GM20000 (cell line): Measurements from ENCODE around the gene NCEH1.
"Not testable (repeated sequence)": the region's sequence is repeated elsewhere in the genome, so short reads cannot be mapped to it uniquely, and the experiment has no call there.

Source experiments
- DNase-seq: peaks from one replicate; pipeline ENCODE4 v3.0.0; 2012; ENCODE audit warnings: low spot score
- TF ChIP-seq, protein P1 (sequence below): IDR thresholded peaks from 2 replicates; pipeline ENCODE4 v1.5.1; 2012; ENCODE audit warnings: mild to moderate bottlenecking, control low read depth; ENCODE audit errors: extremely low read depth, missing control alignments

The NCEH1 gene, protein sequence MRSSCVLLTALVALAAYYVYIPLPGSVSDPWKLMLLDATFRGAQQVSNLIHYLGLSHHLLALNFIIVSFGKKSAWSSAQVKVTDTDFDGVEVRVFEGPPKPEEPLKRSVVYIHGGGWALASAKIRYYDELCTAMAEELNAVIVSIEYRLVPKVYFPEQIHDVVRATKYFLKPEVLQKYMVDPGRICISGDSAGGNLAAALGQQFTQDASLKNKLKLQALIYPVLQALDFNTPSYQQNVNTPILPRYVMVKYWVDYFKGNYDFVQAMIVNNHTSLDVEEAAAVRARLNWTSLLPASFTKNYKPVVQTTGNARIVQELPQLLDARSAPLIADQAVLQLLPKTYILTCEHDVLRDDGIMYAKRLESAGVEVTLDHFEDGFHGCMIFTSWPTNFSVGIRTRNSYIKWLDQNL

DNA sequence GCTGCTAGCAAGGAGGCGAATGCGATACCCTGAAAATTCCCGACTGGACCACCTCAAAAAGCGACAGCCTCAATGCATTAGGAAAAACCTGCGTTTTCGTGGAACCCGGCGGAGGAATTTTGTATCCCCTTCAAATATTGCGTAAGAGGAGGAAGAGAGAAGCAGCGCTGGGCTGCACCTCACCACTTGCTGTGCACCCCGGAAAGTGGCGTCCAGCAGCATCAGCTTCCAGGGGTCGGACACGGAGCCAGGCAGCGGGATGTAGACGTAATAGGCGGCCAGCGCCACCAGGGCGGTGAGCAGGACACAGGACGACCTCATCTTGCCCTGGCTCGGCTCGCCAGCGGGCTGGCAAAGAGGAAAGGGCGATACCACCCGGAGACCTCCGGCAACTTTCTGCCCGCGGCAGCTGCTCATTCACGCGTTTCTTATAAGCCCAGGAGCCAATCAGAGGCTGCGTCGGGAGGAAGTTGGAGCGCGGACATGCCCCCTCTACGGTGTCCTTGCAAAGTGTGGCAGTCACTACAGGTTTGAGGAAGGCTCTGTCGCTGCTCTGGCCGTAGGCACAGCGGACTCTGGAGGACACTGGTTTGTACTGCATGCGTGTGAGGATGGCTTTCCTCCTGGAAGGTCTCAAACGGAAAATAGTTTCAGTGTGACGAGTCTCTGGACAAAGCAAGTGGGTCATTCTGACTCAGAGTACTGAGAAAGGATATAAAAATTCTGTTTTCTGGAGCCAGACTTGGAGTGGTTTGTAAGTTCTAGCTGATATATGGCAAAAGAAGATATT is at the start of gene NCEH1:
Gene NCEH1, minus strand, starts transcription at position 404 of the 790 bp plus-strand sequence. Its CDS starts 83 bp downstream, at position 321.
- peak; percentile 85 for DNase-seq
- TF ChIP-seq, protein P1, sequence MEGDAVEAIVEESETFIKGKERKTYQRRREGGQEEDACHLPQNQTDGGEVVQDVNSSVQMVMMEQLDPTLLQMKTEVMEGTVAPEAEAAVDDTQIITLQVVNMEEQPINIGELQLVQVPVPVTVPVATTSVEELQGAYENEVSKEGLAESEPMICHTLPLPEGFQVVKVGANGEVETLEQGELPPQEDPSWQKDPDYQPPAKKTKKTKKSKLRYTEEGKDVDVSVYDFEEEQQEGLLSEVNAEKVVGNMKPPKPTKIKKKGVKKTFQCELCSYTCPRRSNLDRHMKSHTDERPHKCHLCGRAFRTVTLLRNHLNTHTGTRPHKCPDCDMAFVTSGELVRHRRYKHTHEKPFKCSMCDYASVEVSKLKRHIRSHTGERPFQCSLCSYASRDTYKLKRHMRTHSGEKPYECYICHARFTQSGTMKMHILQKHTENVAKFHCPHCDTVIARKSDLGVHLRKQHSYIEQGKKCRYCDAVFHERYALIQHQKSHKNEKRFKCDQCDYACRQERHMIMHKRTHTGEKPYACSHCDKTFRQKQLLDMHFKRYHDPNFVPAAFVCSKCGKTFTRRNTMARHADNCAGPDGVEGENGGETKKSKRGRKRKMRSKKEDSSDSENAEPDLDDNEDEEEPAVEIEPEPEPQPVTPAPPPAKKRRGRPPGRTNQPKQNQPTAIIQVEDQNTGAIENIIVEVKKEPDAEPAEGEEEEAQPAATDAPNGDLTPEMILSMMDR, result peak; percentile 68

DNA sequence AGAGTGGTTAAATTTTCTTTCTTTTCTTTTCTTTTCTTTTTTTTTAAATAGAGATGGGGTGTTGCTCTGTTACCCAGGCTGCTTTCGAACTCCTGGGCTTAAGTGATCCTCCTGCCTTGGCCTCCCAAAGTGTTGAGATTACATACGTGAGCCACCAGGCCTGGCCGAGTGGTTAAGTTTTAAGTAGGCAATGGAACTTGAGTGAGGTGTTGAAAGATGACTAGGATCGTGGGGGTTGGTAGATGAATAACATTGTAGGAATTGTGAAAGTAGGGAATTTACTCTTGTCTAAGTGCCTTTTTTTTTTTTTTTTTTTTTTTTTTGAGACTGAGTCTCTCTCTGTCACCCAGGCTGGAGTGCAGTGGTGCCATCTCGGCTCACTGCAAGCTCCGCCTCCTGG is 49.5 kb upstream of the NCEH1 start:
- not testable (repeated sequence) for DNase-seq

DNA sequence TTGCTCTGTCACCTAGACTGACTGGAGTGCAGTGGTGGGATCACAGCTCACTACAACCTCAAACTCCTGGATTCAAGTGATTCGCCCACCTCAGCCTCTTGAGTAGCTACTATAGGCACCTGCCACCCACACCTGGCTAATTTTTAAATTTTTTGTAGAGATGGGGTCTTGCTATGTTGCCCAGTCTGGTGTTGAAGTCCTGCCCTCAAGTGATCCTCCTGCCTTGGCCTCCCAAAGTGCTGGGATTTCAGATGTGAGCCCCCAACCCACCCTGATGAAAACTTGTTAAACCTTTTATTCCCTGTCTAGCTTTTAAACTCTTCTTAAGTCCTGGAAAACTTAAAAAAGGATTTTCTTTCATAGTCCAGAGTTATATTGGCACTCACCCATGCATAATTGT is 42.3 kb upstream of the NCEH1 start:
- no peak for DNase-seq

DNA sequence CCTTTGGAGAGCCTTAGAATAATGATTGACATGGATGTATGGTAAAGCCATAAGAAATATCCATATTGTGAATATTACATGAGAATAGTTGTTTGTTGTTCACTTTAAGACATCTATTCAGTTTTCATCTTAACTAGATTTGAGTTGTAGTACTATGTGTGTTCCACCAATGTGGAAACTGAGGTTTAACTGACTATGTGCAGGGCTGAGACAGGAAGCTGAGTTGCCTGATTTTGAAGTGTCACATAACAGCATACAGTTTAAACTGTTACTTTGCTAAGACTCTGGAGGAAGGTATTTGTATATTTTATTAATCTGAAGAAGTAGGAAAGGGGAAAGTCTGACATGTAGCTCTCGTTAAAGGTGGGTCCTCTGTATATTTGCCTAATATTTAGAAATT is 41.8 kb upstream of the NCEH1 start:
- TF ChIP-seq, protein P1, result no peak
- DNase-seq, result no peak

More for the DNA sequence above, 42.3 kb upstream of the NCEH1 start:
- TF ChIP-seq, protein P1, result no peak

DNA sequence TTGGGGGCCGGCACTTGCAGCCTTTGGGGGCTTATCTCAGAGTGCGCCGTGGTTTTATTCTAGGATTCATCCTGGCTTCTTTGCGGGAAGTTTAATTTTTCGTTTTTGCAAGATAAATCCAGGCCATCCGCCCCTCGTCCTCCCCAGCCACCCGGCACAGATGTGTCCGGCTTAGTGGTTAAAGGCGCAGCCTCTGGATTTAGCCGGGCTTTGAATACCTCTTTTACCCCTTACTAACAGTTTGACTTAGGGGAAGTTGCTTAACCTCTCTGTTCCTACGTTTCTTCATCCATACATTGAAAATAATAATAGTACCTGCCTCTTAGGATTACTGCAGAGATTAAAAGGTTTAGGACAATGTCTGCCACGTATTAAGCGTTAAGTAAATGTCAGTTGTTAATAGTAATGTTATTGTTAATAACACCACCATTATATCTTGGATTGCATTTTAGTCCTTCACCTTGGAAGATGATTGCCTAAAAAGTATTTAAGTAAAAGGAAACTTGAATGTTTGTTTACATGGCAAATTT is 40.4 kb upstream of the NCEH1 start:
- no peak for DNase-seq

DNA sequence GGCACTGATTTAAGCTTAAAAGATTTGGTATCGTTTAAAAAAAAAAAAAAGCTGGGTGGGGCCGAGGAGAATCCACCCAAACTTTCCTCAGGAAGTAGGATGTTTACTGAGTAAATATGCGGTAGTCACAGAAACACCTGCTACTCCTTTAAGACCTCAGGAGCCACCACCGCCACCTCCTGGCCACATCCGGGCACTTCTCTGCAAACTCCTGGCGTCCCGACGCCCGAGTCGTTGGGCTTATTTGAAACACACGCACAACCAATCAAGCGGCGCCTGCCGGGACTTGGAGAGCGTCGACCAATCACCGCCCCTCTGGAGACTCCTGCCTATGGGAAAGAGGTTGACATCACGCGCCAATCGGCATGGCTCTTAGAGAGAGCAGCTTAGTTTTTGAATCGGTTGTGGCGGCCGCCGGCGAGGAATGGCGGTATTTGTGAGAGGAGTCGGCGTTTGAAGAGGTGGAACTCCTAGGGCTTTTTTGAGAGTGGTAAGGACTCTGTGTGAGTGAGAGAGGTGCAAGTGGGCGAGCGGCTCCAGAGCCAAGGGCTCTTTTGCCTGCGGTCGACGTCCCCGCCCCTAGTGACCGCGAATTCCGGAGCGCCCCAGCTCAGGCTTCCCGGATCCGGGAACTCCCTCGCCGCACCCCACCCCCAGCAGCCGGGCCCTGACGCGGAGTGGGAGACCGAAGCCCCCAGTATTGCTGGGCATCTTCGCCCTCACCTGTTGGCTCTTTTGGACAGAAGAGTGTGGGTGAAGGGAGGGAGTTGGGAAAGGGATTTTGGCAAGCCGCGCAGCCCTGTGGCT is 39.7 kb upstream of the NCEH1 start, which contains the start of gene ECT2:
Gene ECT2, plus strand, starts transcription at position 359 of the 807 bp plus-strand sequence. CDS start 3,805 bp downstream, outside the sequence.
- TF ChIP-seq, protein P1, result peak; percentile 68
- DNase-seq, result peak; percentile 95

More for the DNA sequence above, 40.4 kb upstream of the NCEH1 start:
- TF ChIP-seq, protein P1, result no peak

DNA sequence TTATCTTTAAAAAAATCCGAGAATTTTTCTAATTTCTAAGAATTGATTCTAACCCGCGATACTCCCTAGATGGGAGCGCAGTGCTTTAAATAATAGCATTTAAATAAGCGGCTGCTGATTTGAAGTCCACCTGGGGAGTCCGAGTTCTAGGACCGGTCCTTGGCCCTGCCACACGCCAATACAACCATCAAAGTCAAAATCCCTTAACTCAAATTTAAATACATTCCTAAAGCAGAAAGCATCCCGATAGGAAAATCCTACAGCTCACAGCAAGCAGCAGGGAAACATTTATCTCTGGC is 39.2 kb upstream of the NCEH1 start:
- no peak for DNase-seq

More for the DNA sequence above, 39.2 kb upstream of the NCEH1 start:
- TF ChIP-seq, protein P1, result no peak
